NT2/D1 (cell line): ENCODE data around the gene BNC1.

Experiments used
- YY1 ChIP-seq: IDR thresholded peaks from 2 replicates; pipeline ENCODE4 v1.6.1; 2011; ENCODE audit not compliant: insufficient read length, insufficient read depth
- ZNF274 ChIP-seq: IDR thresholded peaks from 2 replicates; pipeline ENCODE4 v1.6.1; 2011; ENCODE audit warnings: mild to moderate bottlenecking, low read depth, low read length

DNA sequence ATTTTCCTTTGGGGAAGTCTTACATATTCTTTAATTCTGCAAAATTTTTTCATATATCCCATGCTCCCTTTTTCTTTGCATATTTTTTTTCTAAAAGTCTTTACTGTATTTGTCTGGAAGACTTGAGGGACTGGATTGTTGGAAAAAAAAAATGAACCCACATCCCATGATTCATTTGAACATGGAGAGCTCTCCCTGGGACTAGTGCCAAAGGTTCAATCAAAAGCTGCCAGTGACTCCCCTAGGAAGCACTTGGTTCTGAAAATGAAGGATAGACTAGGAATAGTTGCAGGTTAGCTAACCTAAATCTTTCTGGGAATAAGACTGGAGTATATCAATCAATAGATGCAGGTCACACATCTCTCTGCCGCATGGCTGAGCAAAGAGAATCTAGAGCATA lies 16.4 kb upstream of the BNC1 start:
- TF ChIP-seq YY1 (no peak), ZNF274 (no peak)
